ENCODE measurements around the gene TUB. TPM values are rescaled to one million over a fixed set of nuclear protein-coding genes. Genes with fewer than 3 reads are reported as not detected.

The TUB gene
- total and polyA plus RNA-seq, 2 experiments from 2014 or later = 3.3 to 12.3 TPM

DNA sequence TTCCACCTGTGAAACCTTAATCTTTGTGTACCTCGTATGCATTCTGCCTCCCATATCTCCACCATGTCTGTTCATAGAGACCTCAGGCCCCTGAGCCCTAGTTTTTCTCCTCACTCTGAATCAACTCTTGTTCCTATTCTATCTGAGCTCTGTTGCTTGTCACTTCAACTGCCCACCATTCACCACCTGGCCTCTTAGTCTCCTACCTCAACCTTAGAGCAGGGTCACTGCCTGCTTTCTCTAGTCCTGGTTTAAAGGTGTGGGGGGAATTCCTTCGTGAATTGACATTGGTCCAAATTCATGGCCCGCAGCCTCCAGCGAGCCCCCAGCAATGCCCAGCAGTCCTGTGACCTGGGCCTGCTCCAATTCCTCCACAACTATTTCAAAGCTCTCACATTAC lies 39.4 kb upstream of the TUB start:
- H3K9me2 ChIP-seq (ENCODE audit: insufficient read depth) = no peaks in the 10 kb centered on the region
- TF ChIP-seq EZH2phosphoT487 (IDR thresholded peaks at IDR 0.05; ENCODE audit: insufficient read depth, low read depth) (no peak), EZH2 (IDR thresholded peaks at IDR 0.05; ENCODE audit: insufficient read depth, poor library complexity, severe bottlenecking) (no peak)
- no peak overlapping the region for H3K9ac ChIP-seq
- H2AFZ ChIP-seq = no peak overlapping the region
- H3K4me1 ChIP-seq (ENCODE audit: insufficient read depth) = no peaks in the 10 kb centered on the region
- H3K4me2 ChIP-seq (ENCODE audit: unreplicated experiment) = no peak overlapping the region
- no peaks in the 10 kb centered on the region for H3K27me3 ChIP-seq (replicated peaks; ENCODE audit: insufficient read depth)
- H3K4me3 ChIP-seq = no peak overlapping the region
- in situ Hi-C loops (cut with MboI) = no loop called here
- no peaks in the 10 kb centered on the region for H3K79me2 ChIP-seq (ENCODE audit: insufficient read depth)
- H3F3A ChIP-seq (ENCODE audit: insufficient read depth) = no peaks in the 10 kb centered on the region
- H4K20me1 ChIP-seq (ENCODE audit: insufficient read depth) = no peaks in the 10 kb centered on the region
- no peaks in the 10 kb centered on the region for H3K36me3 ChIP-seq (ENCODE audit: low read depth)
- DNase-seq = no peak
- H3K9me3 ChIP-seq (ENCODE audit: low read depth) = no peaks in the 10 kb centered on the region
- H3K27ac ChIP-seq = no peak overlapping the region
- WGBS, 2 experiments (ENCODE audit: low coverage in 1 of 2, low lambda C conversion rate in 2 of 2, missing lambda C conversion rate in 2 of 2) = 77 to 96% methylated on average over 4 of the region's 4 CpGs

DNA sequence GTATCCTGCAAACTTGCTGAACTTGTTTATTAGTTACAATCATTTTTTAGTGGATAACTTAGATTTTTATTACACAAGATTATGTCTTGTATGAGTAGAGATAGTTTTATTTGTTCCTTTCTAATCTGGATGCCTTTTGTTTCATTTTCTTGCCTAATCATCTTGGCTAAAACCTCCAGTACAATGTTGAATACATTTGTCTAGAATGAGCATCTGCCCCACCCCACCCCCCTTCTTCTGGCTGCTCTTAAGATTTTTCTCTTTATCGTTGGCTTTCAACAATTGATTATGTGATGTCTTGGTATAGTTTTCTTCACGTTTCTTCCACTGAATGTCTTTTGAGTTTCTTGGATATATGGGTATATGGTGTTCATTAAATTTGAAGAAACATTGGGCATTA lies 37.3 kb upstream of the TUB start:
- Histone ChIP-seq H3K9ac (no peak overlapping the region), H2AFZ (no peak overlapping the region), H3K27ac (no peak overlapping the region), H3K79me2 (ENCODE audit: insufficient read depth) (no peaks in the 10 kb centered on the region), H3K36me3 (ENCODE audit: low read depth) (no peaks in the 10 kb centered on the region), H3K4me1 (ENCODE audit: insufficient read depth) (no peaks in the 10 kb centered on the region), H3K9me2 (ENCODE audit: insufficient read depth) (no peaks in the 10 kb centered on the region), H3K4me3 (no peak overlapping the region), H4K20me1 (ENCODE audit: insufficient read depth) (no peaks in the 10 kb centered on the region), H3K4me2 (ENCODE audit: unreplicated experiment) (no peak overlapping the region), H3K27me3 (replicated peaks; ENCODE audit: insufficient read depth) (no peaks in the 10 kb centered on the region), H3K9me3 (ENCODE audit: low read depth) (no peaks in the 10 kb centered on the region), H3F3A (ENCODE audit: insufficient read depth) (no peaks in the 10 kb centered on the region; the same call in 1 of the 2 replicates)
- TF ChIP-seq EZH2 (IDR thresholded peaks at IDR 0.05; ENCODE audit: insufficient read depth, poor library complexity, severe bottlenecking) (no peak), EZH2phosphoT487 (IDR thresholded peaks at IDR 0.05; ENCODE audit: insufficient read depth, low read depth) (no peak)
- no peak for DNase-seq
- 4 to 5% methylated on average over 2 of the region's 2 CpGs for WGBS, 2 experiments (ENCODE audit: low coverage in 1 of 2, low lambda C conversion rate in 2 of 2, missing lambda C conversion rate in 2 of 2)
- in situ Hi-C loops (cut with MboI) = no loop called here

DNA sequence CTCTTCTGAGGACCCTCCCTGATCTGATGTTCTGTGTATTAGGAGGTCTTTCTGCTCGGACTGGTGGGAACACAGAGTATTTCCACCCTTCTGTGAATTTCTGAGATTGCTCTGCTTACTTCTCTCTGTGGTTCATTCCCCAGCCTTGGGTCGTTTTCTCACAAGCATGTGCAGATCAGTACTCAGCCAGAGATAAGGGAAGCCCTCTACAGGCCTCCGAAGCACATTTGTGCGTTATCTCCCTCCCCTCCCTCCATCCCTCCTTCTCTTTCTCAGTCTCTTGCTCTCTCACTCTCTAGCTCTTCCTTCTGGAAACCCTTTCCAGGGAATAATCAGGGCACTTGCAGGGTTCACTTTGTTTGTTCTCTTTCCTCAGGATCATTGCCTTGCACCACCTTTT lies 35.2 kb upstream of the TUB start:
- H3K27ac ChIP-seq = no peak overlapping the region
- no peak overlapping the region for H3K4me3 ChIP-seq
- no peak for TF ChIP-seq EZH2 (IDR thresholded peaks at IDR 0.05; ENCODE audit: insufficient read depth, poor library complexity, severe bottlenecking)
- no peak for TF ChIP-seq EZH2phosphoT487 (IDR thresholded peaks at IDR 0.05; ENCODE audit: insufficient read depth, low read depth)
- no peaks in the 10 kb centered on the region for H3K36me3 ChIP-seq (ENCODE audit: low read depth)
- in situ Hi-C loops (cut with MboI) = no loop called here
- WGBS, 2 experiments (ENCODE audit: low coverage in 1 of 2, low lambda C conversion rate in 2 of 2, missing lambda C conversion rate in 2 of 2) = 75 to 77% methylated on average over 4 of the region's 4 CpGs
- no peaks in the 10 kb centered on the region; the same call in 1 of the 2 replicates for H3F3A ChIP-seq (ENCODE audit: insufficient read depth)
- H3K9me3 ChIP-seq (ENCODE audit: low read depth) = no peaks in the 10 kb centered on the region
- H3K9ac ChIP-seq = no peak overlapping the region
- no peaks in the 10 kb centered on the region for H3K79me2 ChIP-seq (ENCODE audit: insufficient read depth)
- H3K4me2 ChIP-seq (ENCODE audit: unreplicated experiment) = no peak overlapping the region
- no peak overlapping the region for H2AFZ ChIP-seq
- H4K20me1 ChIP-seq (ENCODE audit: insufficient read depth) = no peaks in the 10 kb centered on the region
- DNase-seq = no peak
- no peaks in the 10 kb centered on the region for H3K9me2 ChIP-seq (ENCODE audit: insufficient read depth)
- H3K27me3 ChIP-seq (replicated peaks; ENCODE audit: insufficient read depth) = no peaks in the 10 kb centered on the region
- no peaks in the 10 kb centered on the region for H3K4me1 ChIP-seq (ENCODE audit: insufficient read depth)

DNA sequence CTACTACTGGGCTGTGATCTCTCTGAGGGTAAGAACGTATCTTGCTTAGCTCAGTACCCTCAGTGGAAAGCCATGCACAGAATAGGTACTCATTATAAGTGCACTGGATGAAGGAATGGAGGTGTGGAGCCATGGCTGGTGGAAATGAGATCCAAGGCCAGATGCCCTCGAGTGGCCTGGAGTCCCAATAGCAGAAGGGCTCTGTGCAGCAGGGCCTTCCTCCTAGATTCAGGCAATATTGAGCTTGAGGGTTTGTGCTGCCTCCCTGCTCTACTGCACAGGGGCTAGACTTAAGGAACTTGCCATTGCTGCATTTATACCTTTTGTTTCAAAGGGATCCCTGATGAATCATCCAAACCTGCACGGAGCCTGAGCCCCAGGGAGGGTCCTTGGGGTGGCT lies 33.6 kb upstream of the TUB start:
- Histone ChIP-seq H3K9me3 (ENCODE audit: low read depth) (no peaks in the 10 kb centered on the region), H3K27ac (no peak overlapping the region), H3K79me2 (ENCODE audit: insufficient read depth) (no peaks in the 10 kb centered on the region), H4K20me1 (ENCODE audit: insufficient read depth) (no peaks in the 10 kb centered on the region), H3K36me3 (ENCODE audit: low read depth) (no peaks in the 10 kb centered on the region), H3K9me2 (ENCODE audit: insufficient read depth) (no peaks in the 10 kb centered on the region), H3K4me3 (no peak overlapping the region), H3K4me2 (ENCODE audit: unreplicated experiment) (no peak overlapping the region), H3K4me1 (ENCODE audit: insufficient read depth) (no peaks in the 10 kb centered on the region), H3K9ac (no peak overlapping the region), H3F3A (ENCODE audit: insufficient read depth) (no peaks in the 10 kb centered on the region; the same call in 1 of the 2 replicates), H2AFZ (no peak overlapping the region), H3K27me3 (replicated peaks; ENCODE audit: insufficient read depth) (no peaks in the 10 kb centered on the region)
- in situ Hi-C loops (cut with MboI) = no loop called here
- TF ChIP-seq EZH2 (IDR thresholded peaks at IDR 0.05; ENCODE audit: insufficient read depth, poor library complexity, severe bottlenecking) (no peak), EZH2phosphoT487 (IDR thresholded peaks at IDR 0.05; ENCODE audit: insufficient read depth, low read depth) (no peak)
- 59 to 78% methylated on average over 3 of the region's 3 CpGs for WGBS, 2 experiments (ENCODE audit: low coverage in 1 of 2, low lambda C conversion rate in 2 of 2, missing lambda C conversion rate in 2 of 2)
- no peak for DNase-seq

DNA sequence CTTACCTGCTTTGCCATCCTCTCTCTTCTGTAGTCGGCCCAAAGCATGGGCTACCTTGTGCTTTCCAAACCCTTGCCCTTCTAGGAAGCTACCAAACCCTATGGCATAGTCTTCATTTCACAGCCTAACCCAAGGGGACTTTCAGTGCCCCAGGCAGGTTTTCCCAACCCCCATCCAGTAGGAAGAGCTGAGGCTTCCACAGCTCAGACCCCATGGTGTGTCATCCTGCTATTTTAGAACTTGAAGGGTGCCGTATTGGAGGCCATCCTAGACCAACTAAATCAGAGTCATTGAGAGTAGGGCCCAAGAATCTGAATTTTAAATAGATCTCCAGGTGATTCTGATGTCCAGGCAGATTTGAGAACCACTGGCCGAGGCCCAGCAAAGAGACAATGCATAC lies 31.9 kb upstream of the TUB start:
- no peak for DNase-seq
- no peak overlapping the region for H2AFZ ChIP-seq
- no peaks in the 10 kb centered on the region for H4K20me1 ChIP-seq (ENCODE audit: insufficient read depth)
- H3K9me2 ChIP-seq (ENCODE audit: insufficient read depth) = no peaks in the 10 kb centered on the region
- no peak overlapping the region for H3K4me2 ChIP-seq (ENCODE audit: unreplicated experiment)
- no peak for TF ChIP-seq EZH2 (IDR thresholded peaks at IDR 0.05; ENCODE audit: insufficient read depth, poor library complexity, severe bottlenecking)
- no peak for TF ChIP-seq EZH2phosphoT487 (IDR thresholded peaks at IDR 0.05; ENCODE audit: insufficient read depth, low read depth)
- in situ Hi-C loops (cut with MboI) = no loop called here
- H3K4me3 ChIP-seq = no peak overlapping the region
- no peaks in the 10 kb centered on the region for H3K4me1 ChIP-seq (ENCODE audit: insufficient read depth)
- no peaks in the 10 kb centered on the region for H3K27me3 ChIP-seq (replicated peaks; ENCODE audit: insufficient read depth)
- H3K9me3 ChIP-seq (ENCODE audit: low read depth) = no peaks in the 10 kb centered on the region
- H3K79me2 ChIP-seq (ENCODE audit: insufficient read depth) = no peaks in the 10 kb centered on the region
- H3K36me3 ChIP-seq (ENCODE audit: low read depth) = no peaks in the 10 kb centered on the region
- no peaks in the 10 kb centered on the region; the same call in 1 of the 2 replicates for H3F3A ChIP-seq (ENCODE audit: insufficient read depth)
- H3K27ac ChIP-seq = no peak overlapping the region
- WGBS, 2 experiments (ENCODE audit: low coverage in 1 of 2, low lambda C conversion rate in 2 of 2, missing lambda C conversion rate in 2 of 2) = 72 to 74% methylated on average over 3 of the region's 3 CpGs
- H3K9ac ChIP-seq = no peak overlapping the region
